ENCODE data around the gene CSRP3. TPM values are rescaled to one million over a fixed set of nuclear protein-coding genes. Genes with fewer than 3 reads are reported as not detected.

CSRP3 gene
- total RNA-seq, 2 donors from 2014 or later: 2.7 TPM; not detected in 1

GRCh38 chr11:19176629-19177186, 25.1 kb downstream of the CSRP3 start:
- 71% methylated on average over 2 of the region's 2 CpGs for WGBS
- Histone ChIP-seq H3K4me1 (replicated peaks) (no peaks in the 10 kb centered on the region), H3K36me3 (no peaks in the 10 kb centered on the region), H3K9me3 (no peaks in the 10 kb centered on the region), H3K27ac (no peak overlapping the region), H3K4me3 (no peak overlapping the region), H3K27me3 (replicated peaks; ENCODE audit: insufficient read depth) (no peaks in the 10 kb centered on the region)
- DNase-seq (ENCODE audit: low spot score): no peak
- TF ChIP-seq POLR2A (IDR thresholded peaks at IDR 0.05) (no peak), CTCF (IDR thresholded peaks at IDR 0.05) (no peak), POLR2AphosphoS5 (IDR thresholded peaks at IDR 0.05) (no peak)
- intact Hi-C loops (cut with DNase I): no loop called here

- no peaks in the 10 kb centered on the region for H3K4me1 ChIP-seq (replicated peaks)
- no peak for DNase-seq (ENCODE audit: low spot score)
- intact Hi-C loops (cut with DNase I): no loop called here
- H3K27me3 ChIP-seq (replicated peaks; ENCODE audit: insufficient read depth): no peaks in the 10 kb centered on the region
- no peaks in the 10 kb centered on the region for H3K9me3 ChIP-seq
- H3K36me3 ChIP-seq: no peaks in the 10 kb centered on the region
- no peak overlapping the region for H3K4me3 ChIP-seq
- no peak overlapping the region for H3K27ac ChIP-seq
- WGBS: 94% methylated on average over 7 of the region's 7 CpGs
- no peak for TF ChIP-seq POLR2A (IDR thresholded peaks at IDR 0.05)
- TF ChIP-seq POLR2AphosphoS5 (IDR thresholded peaks at IDR 0.05): no peak
- TF ChIP-seq CTCF (IDR thresholded peaks at IDR 0.05): no peak
These were observed 27.7 kb downstream of the CSRP3 start for GRCh38 chr11:19173964-19174638.

- no peak overlapping the region for H3K4me3 ChIP-seq
- no peak overlapping the region for H3K27ac ChIP-seq
- intact Hi-C loops (cut with DNase I): no loop called here
- H3K9me3 ChIP-seq: no peaks in the 10 kb centered on the region
- no peak for TF ChIP-seq POLR2AphosphoS5 (IDR thresholded peaks at IDR 0.05)
- TF ChIP-seq CTCF (IDR thresholded peaks at IDR 0.05): no peak
- TF ChIP-seq POLR2A (IDR thresholded peaks at IDR 0.05): no peak
- no peak for DNase-seq (ENCODE audit: low spot score)
- no peaks in the 10 kb centered on the region for H3K36me3 ChIP-seq
- H3K27me3 ChIP-seq (replicated peaks; ENCODE audit: insufficient read depth): no peaks in the 10 kb centered on the region
- no peaks in the 10 kb centered on the region for H3K4me1 ChIP-seq (replicated peaks)
- WGBS: 91% methylated on average over 9 of the region's 9 CpGs
These were observed 28.6 kb downstream of the CSRP3 start for GRCh38 chr11:19173004-19173689.

GRCh38 chr11:19168090-19168489, 33.7 kb downstream of the CSRP3 start:
- Histone ChIP-seq H3K4me3 (no peak overlapping the region), H3K4me1 (replicated peaks) (no peaks in the 10 kb centered on the region), H3K27ac (no peak overlapping the region), H3K36me3 (no peaks in the 10 kb centered on the region), H3K9me3 (no peaks in the 10 kb centered on the region), H3K27me3 (replicated peaks; ENCODE audit: insufficient read depth) (no peaks in the 10 kb centered on the region)
- no peak for DNase-seq (ENCODE audit: low spot score)
- 73% methylated on average over 2 of the region's 2 CpGs for WGBS
- intact Hi-C loops (cut with DNase I): no loop called here
- no peak for TF ChIP-seq CTCF (IDR thresholded peaks at IDR 0.05)
- TF ChIP-seq POLR2A (IDR thresholded peaks at IDR 0.05): no peak
- no peak for TF ChIP-seq POLR2AphosphoS5 (IDR thresholded peaks at IDR 0.05)

All from prostate gland (tissue), 2 donors.